HL-60 (cell line): ENCODE data around the gene MGAT5.

Source experiments
- DNase-seq, 2 experiments: peaks; one replicate each; pipeline ENCODE4 v3.0.0-alpha.2; 2010 to 2020; ENCODE audit warnings: low read depth in 1 of 2, low spot score in 1 of 2
- H3K27ac ChIP-seq: fragments of 250-450 bp; sonication (Bioruptor Pico); replicated peaks from 2 replicates; pipeline ENCODE4 v1.5.1; 2020; ENCODE audit warnings: mild to moderate bottlenecking, moderate library complexity
- H3K27me3 ChIP-seq: fragments of 250-450 bp; sonication (Bioruptor Pico); 2 replicates; pipeline ENCODE4 v1.5.1; 2021; ENCODE audit warnings: mild to moderate bottlenecking, moderate library complexity; ENCODE audit not compliant: insufficient read depth, poor library complexity, severe bottlenecking
- H3K4me3 ChIP-seq: replicated peaks from 2 replicates; pipeline ENCODE4 v1.5.1; 2011; ENCODE audit warnings: mild to moderate bottlenecking, control low read depth, low read length; ENCODE audit not compliant: insufficient read depth
- CTCF ChIP-seq: IDR thresholded peaks from one replicate; pipeline ENCODE4 v1.5.1; 2011; ENCODE audit warnings: low read length, control low read depth, inconsistent platforms; ENCODE audit not compliant: insufficient read depth
- GABPA ChIP-seq: IDR thresholded peaks from 2 replicates; pipeline ENCODE4 v1.6.1; 2012; ENCODE audit warnings: low read depth
- POLR2AphosphoS5 ChIP-seq: IDR thresholded peaks from 2 replicates; pipeline ENCODE4 v1.6.1; 2012; ENCODE audit warnings: low read depth
- REST ChIP-seq: IDR thresholded peaks from 2 replicates; pipeline ENCODE4 v1.6.1; 2012; ENCODE audit warnings: low read depth; ENCODE audit not compliant: insufficient replicate concordance
- SPI1 ChIP-seq: IDR thresholded peaks from 2 replicates; pipeline ENCODE4 v1.6.1; 2012; ENCODE audit warnings: low read depth, mild to moderate bottlenecking, borderline replicate concordance

The MGAT5 gene

GRCh38 chr2:134449751-134450513 is 196.1 kb downstream of the MGAT5 start:
- H3K27ac ChIP-seq, result no peak overlapping the region
- no peaks in the 10 kb centered on the region for H3K27me3 ChIP-seq
- TF ChIP-seq CTCF (no peak), REST (no peak), POLR2AphosphoS5 (no peak), GABPA (no peak), SPI1 (no peak)
- DNase-seq, result no peak
- no peak overlapping the region for H3K4me3 ChIP-seq

GRCh38 chr2:134451347-134451630 is 197.4 kb downstream of the MGAT5 start:
- no peaks in the 10 kb centered on the region for H3K27me3 ChIP-seq
- TF ChIP-seq CTCF (no peak), POLR2AphosphoS5 (no peak), SPI1 (no peak), REST (no peak), GABPA (no peak)
- DNase-seq, result no peak
- H3K27ac ChIP-seq, result no peak overlapping the region
- no peak overlapping the region for H3K4me3 ChIP-seq

- TF ChIP-seq SPI1 (no peak), REST (no peak), POLR2AphosphoS5 (no peak), GABPA (no peak), CTCF (no peak)
- Histone ChIP-seq H3K27ac (no peak overlapping the region), H3K4me3 (no peak overlapping the region), H3K27me3 (no peaks in the 10 kb centered on the region)
- no peak for DNase-seq
Measured at GRCh38 chr2:134452042-134452733, 198.3 kb downstream of the MGAT5 start.
